Cortex of kidney (tissue), 1 donor: ENCODE data around the gene CHI3L1.

Experiments
- DNase-seq: peaks from one replicate; lab custom pipeline; 2025; lab: John Stamatoyannopoulos, UW

The CHI3L1 gene

GRCh38 chr1:203151362-203152157 is 34.9 kb downstream of the CHI3L1 start:
- no peak for DNase-seq

GRCh38 chr1:203150511-203151297 is 35.8 kb downstream of the CHI3L1 start:
- DNase-seq = no peak

- no peak for DNase-seq
Measured at GRCh38 chr1:203149188-203149840, 37.2 kb downstream of the CHI3L1 start.

- no peak for DNase-seq
Measured at GRCh38 chr1:203148579-203148978, 37.9 kb downstream of the CHI3L1 start.

- DNase-seq = no peak
Measured at GRCh38 chr1:203148127-203148526, 38.4 kb downstream of the CHI3L1 start.

- no peak for DNase-seq
Measured at GRCh38 chr1:203147376-203147775, 39.1 kb downstream of the CHI3L1 start.

- no peak for DNase-seq
Measured at GRCh38 chr1:203146537-203146936, 40.0 kb downstream of the CHI3L1 start.

GRCh38 chr1:203146042-203146369 is 40.5 kb downstream of the CHI3L1 start:
- DNase-seq = no peak

- DNase-seq = no peak
Measured at GRCh38 chr1:203145321-203146041, 41.0 kb downstream of the CHI3L1 start.

GRCh38 chr1:203144661-203145060 is 41.8 kb downstream of the CHI3L1 start:
- DNase-seq = no peak

GRCh38 chr1:203143641-203144040 is 42.9 kb downstream of the CHI3L1 start:
- DNase-seq = no peak

- DNase-seq = no peak
Measured at GRCh38 chr1:203142684-203143408, 43.7 kb downstream of the CHI3L1 start.

GRCh38 chr1:203142124-203142523 is 44.4 kb downstream of the CHI3L1 start:
- DNase-seq = no peak

GRCh38 chr1:203140743-203141520 is 45.6 kb downstream of the CHI3L1 start:
- no peak for DNase-seq

- DNase-seq = no peak
Measured at GRCh38 chr1:203139976-203140475, 46.5 kb downstream of the CHI3L1 start.

GRCh38 chr1:203138066-203138465 is 48.4 kb downstream of the CHI3L1 start:
- DNase-seq = no peak

- DNase-seq = no peak
Measured at GRCh38 chr1:203137324-203137723, 49.2 kb downstream of the CHI3L1 start.

- no peak for DNase-seq
Measured at GRCh38 chr1:203136409-203137042, 50.0 kb downstream of the CHI3L1 start.

- DNase-seq = no peak
Measured at GRCh38 chr1:203135636-203136305, 50.7 kb downstream of the CHI3L1 start.
